Tibial nerve (tissue), 4 donors: Measurements from ENCODE around the gene ZBTB12. TPM values are rescaled to one million over a fixed set of nuclear protein-coding genes. Genes with fewer than 3 reads are reported as not detected.
"Not testable (repeated sequence)": the region's sequence is repeated elsewhere in the genome, so short reads cannot be mapped to it uniquely, and the experiment has no call there.

Experiments
- DNase-seq, 2 donors: peaks; one replicate each; pipeline ENCODE4 v3.0.0-alpha.2; 2019; ENCODE audit warnings: low spot score in 2 of 2
- H3K27ac ChIP-seq, 4 donors: fragments of 200-600 bp; sonication (generic) in 3 of 4; one replicate each; pipeline ENCODE4 v1.5.1; 2017 to 2019; ENCODE audit warnings: mild to moderate bottlenecking in 1 of 4
- H3K27me3 ChIP-seq, 2 donors: fragments of 200-600 bp; sonication (generic) in 1 of 2; one replicate each; pipeline versions ENCODE4 v1.5.1 to v1.6.0; 2017 to 2019
- H3K36me3 ChIP-seq, 3 donors: fragments of 200-600 bp; sonication (generic); one replicate each; pipeline ENCODE4 v1.5.1; 2018 to 2019
- H3K4me1 ChIP-seq, 4 donors: fragments of 200-600 bp; sonication (generic) in 3 of 4; one replicate each; pipeline ENCODE4 v1.5.1; 2017 to 2019
- H3K4me3 ChIP-seq, 4 donors: fragments of 200-600 bp; sonication (generic) in 3 of 4; one replicate each; pipeline ENCODE4 v1.5.1; 2017 to 2019; ENCODE audit warnings: mild to moderate bottlenecking in 1 of 4, moderate library complexity in 1 of 4
- H3K9me3 ChIP-seq, 4 donors: fragments of 200-600 bp; sonication (generic) in 3 of 4; one replicate each; pipeline ENCODE4 v1.5.1; 2017 to 2019
- CTCF ChIP-seq, 5 experiments: fragments of 200-600 bp in 3 of 5; fragments of 450-650 bp in 2 of 5; sonication (generic) in 3 of 5; IDR thresholded peaks; one replicate each; pipeline ENCODE4 v1.5.1; 2016 to 2019; ENCODE audit warnings: antibody characterized with exemption in 5 of 5, mild to moderate bottlenecking in 3 of 5, moderate library complexity in 2 of 5
- EP300 ChIP-seq, 2 donors: sonication (generic); formaldehyde crosslinking; IDR thresholded peaks; one replicate each; pipeline ENCODE4 v1.6.1; 2017; ENCODE audit warnings: antibody characterized with exemption in 2 of 2, mild to moderate bottlenecking in 1 of 2
- POLR2A ChIP-seq, 2 donors: fragments of 450-650 bp; IDR thresholded peaks; one replicate each; pipeline ENCODE4 v1.6.1; 2017; ENCODE audit warnings: antibody characterized with exemption in 2 of 2, mild to moderate bottlenecking in 2 of 2, moderate library complexity in 2 of 2
- WGBS, 2 donors: methylation state at CpG; one replicate each; pipeline ENCODE4 v1.1.5; 2018; 5-methylcytosine and 5-hydroxymethylcytosine counted together
- total RNA-seq, 4 donors: library from RNA; depleted of rRNA; stranded (reverse); fragments of >200 nt; gene quantifications; one replicate each; pipeline ENCODE4 v1.1.0, GENCODE V29; 2016

The ZBTB12 gene
- total RNA-seq, 4 donors from 2014 or later, result 0.63 to 3.5 (median 2.9) TPM

DNA sequence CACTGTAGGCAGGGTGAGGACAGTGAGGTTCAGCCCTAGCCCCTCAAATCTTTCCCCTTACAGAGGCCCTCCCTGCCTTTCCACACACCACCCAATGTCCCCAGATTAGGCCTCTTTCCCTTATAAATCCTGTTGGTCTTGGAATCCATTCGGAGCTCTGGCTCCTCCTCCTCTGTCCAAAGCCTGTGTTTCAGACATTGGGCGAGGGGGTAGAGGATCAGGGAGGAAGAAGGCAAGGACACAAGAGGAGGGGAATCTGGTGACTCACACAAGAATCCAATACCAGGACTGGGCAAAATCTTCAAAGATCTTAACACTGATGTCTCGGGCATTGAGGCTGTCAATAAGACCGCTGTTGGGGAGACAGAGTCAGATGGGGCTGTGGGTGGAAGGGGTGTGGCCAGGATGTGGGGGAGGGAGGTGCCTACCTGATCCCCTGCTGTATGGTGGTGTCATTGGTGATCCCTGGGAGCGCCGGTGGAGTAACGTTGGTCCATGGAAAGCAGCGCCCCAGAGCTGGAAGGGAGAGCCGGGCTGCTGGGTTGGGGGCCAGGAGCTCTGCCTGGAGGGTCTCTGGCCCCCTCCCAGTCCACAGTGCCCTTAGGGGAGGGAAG, 30.7 kb downstream of the ZBTB12 start:
- TF ChIP-seq CTCF (IDR thresholded peaks at IDR 0.05), result no peak
- TF ChIP-seq POLR2A (IDR thresholded peaks at IDR 0.05), result no peak
- no peak for TF ChIP-seq EP300 (IDR thresholded peaks at IDR 0.05)
- H3K27me3 ChIP-seq, result no peaks in the 10 kb centered on the region
- no peak for DNase-seq
- H3K36me3 ChIP-seq, result no peaks in the 10 kb centered on the region
- H3K27ac ChIP-seq, result no peak overlapping the region
- H3K4me3 ChIP-seq, result no peak overlapping the region
- H3K9me3 ChIP-seq, result no peaks in the 10 kb centered on the region
- no peaks in the 10 kb centered on the region for H3K4me1 ChIP-seq
- WGBS, 2 donors, result 50 to 54% methylated on average over 5 to 9 of the region's 9 CpGs

GRCh38 chr6:31870385-31870921, 31.4 kb downstream of the ZBTB12 start:
- no peaks in the 10 kb centered on the region for H3K36me3 ChIP-seq
- H3K27ac ChIP-seq, result no peak overlapping the region
- no peak overlapping the region for H3K4me3 ChIP-seq
- H3K9me3 ChIP-seq, result no peaks in the 10 kb centered on the region
- H3K27me3 ChIP-seq, result no peaks in the 10 kb centered on the region
- peaks cover 0 to 4% (median 0%) of the 10 kb centered on the region in 4 donors for H3K4me1 ChIP-seq
- WGBS, 2 donors, result 79% methylated on average over 8 to 11 of the region's 16 CpGs
- DNase-seq, result no peak
- TF ChIP-seq EP300 (IDR thresholded peaks at IDR 0.05) (no peak), CTCF (IDR thresholded peaks at IDR 0.05) (no peak), POLR2A (IDR thresholded peaks at IDR 0.05) (no peak)

DNA sequence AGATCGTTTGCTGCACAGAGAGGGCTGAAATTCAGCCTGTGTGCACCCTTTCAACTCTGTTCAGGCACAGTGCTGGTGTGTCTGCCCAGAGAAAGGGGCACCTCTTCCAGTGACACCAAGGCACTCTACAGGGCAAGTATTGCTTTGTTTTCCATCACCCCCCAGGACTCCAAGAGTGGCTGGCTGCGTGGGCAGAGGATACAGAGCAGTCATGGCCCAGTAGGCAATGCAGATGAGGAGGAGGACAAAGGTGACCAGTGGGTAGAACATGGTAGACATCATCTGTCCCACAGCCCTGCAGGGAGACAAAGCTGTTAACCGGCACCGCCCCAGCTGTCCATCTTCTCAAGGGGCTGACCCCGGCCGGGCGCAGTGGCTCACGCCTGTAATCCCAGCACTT, 32.5 kb downstream of the ZBTB12 start:
- H3K4me3 ChIP-seq, result no peak overlapping the region
- peaks cover 0 to 10% (median 2%) of the 10 kb centered on the region in 4 donors for H3K4me1 ChIP-seq
- no peak for DNase-seq
- no peaks in the 10 kb centered on the region for H3K36me3 ChIP-seq
- no peaks in the 10 kb centered on the region for H3K9me3 ChIP-seq
- no peak for TF ChIP-seq CTCF (IDR thresholded peaks at IDR 0.05)
- TF ChIP-seq EP300 (IDR thresholded peaks at IDR 0.05), result no peak
- no peak for TF ChIP-seq POLR2A (IDR thresholded peaks at IDR 0.05)
- H3K27ac ChIP-seq, result no peak overlapping the region
- H3K27me3 ChIP-seq, result no peaks in the 10 kb centered on the region
- WGBS, 2 donors, result 64 to 72% methylated on average over 8 of the region's 8 CpGs

DNA sequence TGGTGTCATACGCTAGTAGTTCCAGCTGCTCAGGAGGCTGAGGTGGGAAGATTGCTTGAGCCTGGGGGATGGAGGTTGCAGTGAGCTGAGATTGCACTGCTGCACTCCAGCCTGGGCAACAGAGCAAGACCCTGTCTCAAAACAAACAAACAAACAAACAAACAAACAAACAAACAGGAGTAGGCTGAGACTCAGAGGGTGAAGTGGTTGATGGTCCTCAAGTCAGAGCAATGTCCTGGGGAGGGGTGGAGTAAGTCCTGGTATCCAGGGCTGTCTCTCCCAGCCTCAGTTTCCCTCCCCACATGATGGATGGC, 33.3 kb downstream of the ZBTB12 start:
- not testable (repeated sequence) for H3K9me3 ChIP-seq, H3K27me3 ChIP-seq, H3K27ac ChIP-seq, DNase-seq, H3K36me3 ChIP-seq, H3K4me3 ChIP-seq
- H3K4me1 ChIP-seq, result peaks cover 0 to 17% (median 8%) of the 10 kb centered on the region in 4 donors
- 73 to 88% methylated on average over 1 of the region's 1 CpG for WGBS, 2 donors

GRCh38 chr6:31865205-31866118, 36.4 kb downstream of the ZBTB12 start:
- Histone ChIP-seq H3K36me3 (peaks cover 0 to 6% (median 0%) of the 10 kb centered on the region in 3 donors), H3K4me1 (peaks cover 0 to 35% (median 16%) of the 10 kb centered on the region in 4 donors), H3K27ac (peak overlapping the region in 3 of 4 donors; percentile 36 to 89 (median 89)), H3K4me3 (no peak overlapping the region), H3K9me3 (no peaks in the 10 kb centered on the region), H3K27me3 (no peaks in the 10 kb centered on the region)
- no peak for DNase-seq
- TF ChIP-seq POLR2A (IDR thresholded peaks at IDR 0.05) (no peak), CTCF (IDR thresholded peaks at IDR 0.05) (no peak), EP300 (IDR thresholded peaks at IDR 0.05) (no peak)
- 66 to 67% methylated on average over 21 of the region's 21 CpGs for WGBS, 2 donors
